CD4-positive, alpha-beta memory T cell (primary cell): ENCODE measurements around the gene DLX3. TPM values are rescaled to one million over a fixed set of nuclear protein-coding genes. Genes with fewer than 3 reads are reported as not detected.

ENCODE experiments used
- CTCF ChIA-PET: fragments of 350-600 bp; sonication (Branson Sonifier 250); formaldehyde crosslinking; loops from one replicate; lab custom pipeline; 2021; ENCODE audit warnings: inconsistent platforms; ENCODE audit not compliant: partially characterized antibody; lab: Charles Lee
- POLR2A ChIA-PET: fragments of 350-600 bp; sonication (Branson Sonifier 250); formaldehyde crosslinking; loops from one replicate; lab custom pipeline; 2021; ENCODE audit not compliant: partially characterized antibody; lab: Charles Lee
- DNase-seq, 5 donors: peaks; one replicate each; pipeline versions ENCODE4 v3.0.0 to v3.0.0-alpha.2; 2020 to 2022; ENCODE audit warnings: mixed read lengths in 1 of 5
- H3K27ac ChIP-seq: one replicate; pipeline ENCODE4 v1.7.0; 2013; ENCODE audit warnings: low read depth, low read length
- H3K27me3 ChIP-seq: 2 replicates; pipeline ENCODE4 v1.7.0; 2013; ENCODE audit warnings: mild to moderate bottlenecking, low read length, moderate library complexity; ENCODE audit not compliant: insufficient read depth
- H3K36me3 ChIP-seq: 2 replicates; pipeline ENCODE4 v1.7.0; 2013; ENCODE audit warnings: mild to moderate bottlenecking, low read length, moderate library complexity; ENCODE audit not compliant: insufficient read depth
- H3K4me1 ChIP-seq: 2 replicates; pipeline ENCODE4 v1.7.0; 2013; ENCODE audit warnings: mild to moderate bottlenecking, low read length, moderate library complexity; ENCODE audit not compliant: insufficient read depth
- H3K4me3 ChIP-seq, 2 donors: one replicate each; pipeline ENCODE4 v1.7.0; 2013; ENCODE audit warnings: low read length in 2 of 2, mild to moderate bottlenecking in 1 of 2
- H3K9me3 ChIP-seq, 2 donors: one replicate each; pipeline ENCODE4 v1.7.0; 2013; ENCODE audit warnings: low read length in 2 of 2, control low read depth in 1 of 2; ENCODE audit not compliant: control insufficient read depth in 1 of 2
- H3K27ac Mint-ChIP-seq, 7 donors: one replicate each; pipeline ENCODE4 v1.8.0; 2020 to 2021; ENCODE audit warnings: mixed read lengths in 7 of 7, mild to moderate bottlenecking in 6 of 7, inconsistent platforms in 3 of 7, moderate library complexity in 3 of 7
- H3K27me3 Mint-ChIP-seq, 2 donors: one replicate each; pipeline ENCODE4 v1.8.0; 2020 to 2021; ENCODE audit warnings: mixed read lengths in 2 of 2
- H3K36me3 Mint-ChIP-seq, 2 donors: one replicate each; pipeline ENCODE4 v1.8.0; 2020 to 2021; ENCODE audit warnings: mixed read lengths in 2 of 2, inconsistent platforms in 1 of 2, mild to moderate bottlenecking in 1 of 2
- H3K4me1 Mint-ChIP-seq, 4 donors: one replicate each; pipeline ENCODE4 v1.8.0; 2020 to 2021; ENCODE audit warnings: mixed read lengths in 4 of 4, mild to moderate bottlenecking in 1 of 4
- H3K4me3 Mint-ChIP-seq, 8 donors: one replicate each; pipeline ENCODE4 v1.8.0; 2020 to 2021; ENCODE audit warnings: mixed read lengths in 8 of 8, mild to moderate bottlenecking in 7 of 8, moderate library complexity in 6 of 8, inconsistent platforms in 3 of 8
- H3K9me3 Mint-ChIP-seq, 8 donors: one replicate each; pipeline ENCODE4 v1.8.0; 2020 to 2021; ENCODE audit warnings: mixed read lengths in 8 of 8, mild to moderate bottlenecking in 5 of 8, inconsistent platforms in 3 of 8, moderate library complexity in 1 of 8
- intact Hi-C: fragments of 100-400 bp; cut with micrococcal nuclease; formaldehyde crosslinking; loops from one replicate; pipeline ENCODE4 v1.15.1; 2023
- polyA plus RNA-seq, 2 donors: library from polyadenylated mRNA; unstranded; fragments of 300-500 nt; fragmentation: Illumina TruSeq; gene quantifications; one replicate each; pipeline ENCODE4 v1.2.3, GENCODE V29; 2021
- total RNA-seq, 2 experiments: library from RNA; stranded (reverse); gene quantifications; one replicate each; pipeline ENCODE4 v1.2.3, GENCODE V29; 2021

The DLX3 gene
- total and polyA plus RNA-seq, 4 experiments from 2014 or later = not detected

DNA sequence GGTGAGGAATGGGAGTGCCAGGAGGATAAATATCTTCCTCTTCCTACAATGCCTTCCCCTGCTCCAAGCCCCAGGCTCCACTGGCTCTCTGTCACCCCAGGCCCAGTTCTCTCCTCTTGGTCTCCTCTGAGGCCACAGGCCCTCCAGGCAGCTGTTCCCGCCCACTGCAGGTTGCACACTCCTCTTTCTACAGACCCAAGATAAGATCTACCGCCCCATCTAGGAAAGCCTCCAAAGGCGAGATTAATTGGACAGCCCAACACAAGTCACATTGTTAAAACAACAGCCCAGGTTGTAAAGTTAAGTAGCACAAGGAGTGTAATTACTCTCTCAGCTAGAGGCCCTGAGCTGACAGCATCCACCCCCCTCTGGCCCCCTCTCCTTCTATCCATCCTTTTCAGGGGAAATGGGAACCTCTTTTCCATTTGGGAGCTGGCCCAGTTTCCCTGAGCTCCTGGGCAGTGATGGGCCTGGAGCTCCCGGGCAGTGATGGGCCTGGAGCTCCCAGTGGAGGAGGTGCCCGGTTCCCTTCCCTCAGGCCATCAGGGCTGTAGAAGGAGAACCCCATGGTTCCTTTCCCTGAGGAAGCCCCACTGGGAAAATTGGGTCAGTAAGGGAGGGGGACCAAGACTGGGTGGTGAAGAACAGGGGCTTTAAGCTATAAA, 18.7 kb downstream of the DLX3 start:
- Mint-ChIP-seq H3K27me3 (peaks cover 49 to 54% of the 10 kb centered on the region in 2 donors), H3K27ac (no peak overlapping the region)
- no peak for DNase-seq

DNA sequence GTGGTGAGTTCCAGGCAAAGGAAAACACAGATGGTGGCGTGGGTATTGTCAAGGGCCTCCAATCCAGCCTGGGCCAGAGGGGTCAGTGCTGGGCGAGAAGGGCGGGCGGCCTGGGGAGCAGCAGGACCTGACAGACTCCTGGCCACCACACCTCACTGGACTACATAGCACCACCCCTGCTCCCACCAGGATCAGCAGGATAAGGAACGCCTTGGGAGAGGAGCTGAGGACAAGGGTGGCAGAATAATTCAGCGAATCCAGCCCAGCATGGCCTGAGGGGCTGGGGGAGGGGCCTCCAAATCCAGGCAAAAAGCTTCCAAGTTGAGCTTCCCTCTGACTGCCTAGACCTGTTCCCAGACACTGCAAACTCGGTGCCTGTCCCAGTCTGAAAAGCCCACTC, 19.5 kb downstream of the DLX3 start:
- Histone ChIP-seq H3K36me3 (no peaks in the 10 kb centered on the region), H3K4me3 (no peak overlapping the region), H3K9me3 (no peaks in the 10 kb centered on the region), H3K4me1 (peaks cover 18% of the 10 kb centered on the region), H3K27me3 (peaks cover 27% of the 10 kb centered on the region), H3K27ac (no peak overlapping the region)
- no peaks in the 10 kb centered on the region for H3K9me3 Mint-ChIP-seq
- no peak overlapping the region for H3K27ac Mint-ChIP-seq
- CTCF ChIA-PET = no interaction called here
- peaks cover 52 to 61% of the 10 kb centered on the region in 2 donors for H3K27me3 Mint-ChIP-seq
- no peak for DNase-seq
- no peak overlapping the region for H3K4me3 Mint-ChIP-seq
- POLR2A ChIA-PET = no interaction called here
- peaks cover 3 to 26% (median 16%) of the 10 kb centered on the region in 4 donors for H3K4me1 Mint-ChIP-seq
- intact Hi-C loops = no loop called here
- H3K36me3 Mint-ChIP-seq = peaks cover 0 to 3% of the 10 kb centered on the region in 2 donors

More for the DNA sequence above, 18.7 kb downstream of the DLX3 start:
- no peak overlapping the region for H3K4me3 Mint-ChIP-seq
- POLR2A ChIA-PET = no interaction called here
- intact Hi-C loops = no loop called here
- H3K9me3 ChIP-seq = no peaks in the 10 kb centered on the region
- peaks cover 24% of the 10 kb centered on the region for H3K27me3 ChIP-seq
- no peak overlapping the region for H3K27ac ChIP-seq
- CTCF ChIA-PET = interaction anchor here (0.8 to 1.2 kb wide), 2 partner anchors 20 to 23 kb away, joined by 3 read pairs; no protein-coding TSS in a partner anchor
- no peak overlapping the region for H3K4me3 ChIP-seq
- peaks cover under 1 to 18% (median 10%) of the 10 kb centered on the region in 4 donors for H3K4me1 Mint-ChIP-seq
- peaks cover 0 to 3% of the 10 kb centered on the region in 2 donors for H3K36me3 Mint-ChIP-seq
- H3K9me3 Mint-ChIP-seq = no peaks in the 10 kb centered on the region
- H3K36me3 ChIP-seq = no peaks in the 10 kb centered on the region
- peaks cover 18% of the 10 kb centered on the region for H3K4me1 ChIP-seq

- H3K27ac ChIP-seq = no peak overlapping the region
- no peaks in the 10 kb centered on the region for H3K36me3 ChIP-seq
- no peak for DNase-seq
- Mint-ChIP-seq H3K4me1 (peaks cover 8 to 35% (median 20%) of the 10 kb centered on the region in 4 donors), H3K9me3 (no peaks in the 10 kb centered on the region), H3K36me3 (peaks cover 2 to 3% of the 10 kb centered on the region in 2 donors), H3K27me3 (peaks cover 52 to 60% of the 10 kb centered on the region in 2 donors), H3K27ac (no peak overlapping the region), H3K4me3 (peak overlapping the region in 3 of 8 donors; percentile 8 to 39 (median 22))
- ChIA-PET POLR2A (no interaction called here), CTCF (interaction anchor here (1.2 to 2.5 kb wide), 4 partner anchors 11 to 24 kb away, joined by 3 to 16 read pairs (median 7); no protein-coding TSS in a partner anchor)
- H3K9me3 ChIP-seq = no peaks in the 10 kb centered on the region
- peaks cover 39% of the 10 kb centered on the region for H3K27me3 ChIP-seq
- H3K4me3 ChIP-seq = no peak overlapping the region
- peaks cover 35% of the 10 kb centered on the region for H3K4me1 ChIP-seq
- intact Hi-C loops = no loop called here
Observed at GRCh38 chr17:49973271-49973615, 21.8 kb downstream of the DLX3 start.

GRCh38 chr17:49972486-49973270, 22.3 kb downstream of the DLX3 start:
- H3K36me3 Mint-ChIP-seq = peaks cover 2 to 3% of the 10 kb centered on the region in 2 donors
- Histone ChIP-seq H3K36me3 (no peaks in the 10 kb centered on the region), H3K27me3 (peaks cover 39% of the 10 kb centered on the region), H3K4me1 (peaks cover 39% of the 10 kb centered on the region), H3K9me3 (no peaks in the 10 kb centered on the region), H3K4me3 (no peak overlapping the region), H3K27ac (no peak overlapping the region)
- H3K27ac Mint-ChIP-seq = no peak overlapping the region
- CTCF ChIA-PET = interaction anchor here (1.2 to 2.5 kb wide), 4 partner anchors 11 to 25 kb away, joined by 3 to 16 read pairs (median 7); no protein-coding TSS in a partner anchor
- peaks cover 48 to 61% of the 10 kb centered on the region in 2 donors for H3K27me3 Mint-ChIP-seq
- no peaks in the 10 kb centered on the region for H3K9me3 Mint-ChIP-seq
- peaks cover 13 to 40% (median 24%) of the 10 kb centered on the region in 4 donors for H3K4me1 Mint-ChIP-seq
- intact Hi-C loops = no loop called here
- peak overlapping the region in 3 of 8 donors; percentile 20 to 65 (median 22) for H3K4me3 Mint-ChIP-seq
- DNase-seq = no peak
- POLR2A ChIA-PET = no interaction called here

GRCh38 chr17:49971848-49972485, 23.1 kb downstream of the DLX3 start:
- Histone ChIP-seq H3K4me3 (no peak overlapping the region), H3K36me3 (no peaks in the 10 kb centered on the region), H3K4me1 (peaks cover 39% of the 10 kb centered on the region), H3K27me3 (peaks cover 46% of the 10 kb centered on the region), H3K9me3 (no peaks in the 10 kb centered on the region), H3K27ac (no peak overlapping the region)
- ChIA-PET CTCF (interaction anchor here (2.2 kb wide), 1 partner anchor 25 kb away, joined by 16 read pairs; no protein-coding TSS in a partner anchor), POLR2A (no interaction called here)
- Mint-ChIP-seq H3K36me3 (peaks cover 2 to 3% of the 10 kb centered on the region in 2 donors), H3K27me3 (peaks cover 53 to 60% of the 10 kb centered on the region in 2 donors), H3K4me1 (peaks cover 15 to 44% (median 27%) of the 10 kb centered on the region in 4 donors), H3K27ac (no peak overlapping the region), H3K4me3 (peak overlapping the region in 4 of 8 donors; percentile 46 to 95 (median 56)), H3K9me3 (no peaks in the 10 kb centered on the region)
- DNase-seq = no peak
- intact Hi-C loops = no loop called here

- peaks cover 53 to 62% of the 10 kb centered on the region in 2 donors for H3K27me3 Mint-ChIP-seq
- no peak for DNase-seq
- peaks cover 2 to 3% of the 10 kb centered on the region in 2 donors for H3K36me3 Mint-ChIP-seq
- POLR2A ChIA-PET = no interaction called here
- no peak overlapping the region for H3K27ac ChIP-seq
- peak overlapping the region in 7 of 8 donors; percentile 5 to 95 (median 51) for H3K4me3 Mint-ChIP-seq
- CTCF ChIA-PET = interaction anchor here (1.5 kb wide), 1 partner anchor 25 kb away, joined by 5 read pairs; no protein-coding TSS in a partner anchor
- H3K4me1 ChIP-seq = peaks cover 39% of the 10 kb centered on the region
- peaks cover 52% of the 10 kb centered on the region for H3K27me3 ChIP-seq
- no peaks in the 10 kb centered on the region for H3K9me3 ChIP-seq
- intact Hi-C loops = no loop called here
- H3K4me3 ChIP-seq = no peak overlapping the region
- no peaks in the 10 kb centered on the region for H3K36me3 ChIP-seq
- peaks cover 0 to under 1% (median 0%) of the 10 kb centered on the region in 8 donors for H3K9me3 Mint-ChIP-seq
- peak overlapping the region in 1 of 7 donors; percentile 50 for H3K27ac Mint-ChIP-seq
- peaks cover 15 to 44% (median 27%) of the 10 kb centered on the region in 4 donors for H3K4me1 Mint-ChIP-seq
Observed at GRCh38 chr17:49971199-49971847, 23.7 kb downstream of the DLX3 start.
